IMR-90 (cell line): Measurements from ENCODE around the gene BPI. TPM values are rescaled to one million over a fixed set of nuclear protein-coding genes. Genes with fewer than 3 reads are reported as not detected.

Experiments used
- ATAC-seq: fragments of 200-7000 bp; cut with Tn5 transposase; 2 replicates; pipeline ENCODE4 v1.9.1; 2020; ENCODE audit warnings: low read depth, mild to moderate bottlenecking, moderate library complexity
- BruUV-seq: library from RNA; stranded (reverse); fragments of 400-500 nt; replicated peaks from 2 replicates; lab custom pipeline; 2021; lab: Mats Ljungman, UMichigan
- CTCF ChIA-PET: fragments of 300-600 bp; formaldehyde crosslinking; extraction: SDS; loops from one replicate; lab custom pipeline; 2021; ENCODE audit warnings: antibody characterized with exemption; lab: Yijun Ruan, JAX
- POLR2A ChIA-PET: fragments of 300-600 bp; sonication (Branson Sonifier 250); formaldehyde crosslinking; loops from one replicate; lab custom pipeline; 2022; ENCODE audit warnings: antibody characterized with exemption; ENCODE audit not compliant: unreplicated experiment; lab: Charles Lee
- DNase-seq: peaks from one replicate; pipeline ENCODE4 v3.0.0; 2013
- H2AFZ ChIP-seq: replicated peaks from 2 replicates; pipeline ENCODE3; 2013; ENCODE audit warnings: low read length, mild to moderate bottlenecking; ENCODE audit not compliant: poor library complexity
- H2AK5ac ChIP-seq: 2 replicates; pipeline ENCODE4 v1.6.1; 2013; ENCODE audit warnings: low read depth, low read length, inconsistent platforms
- H2AK9ac ChIP-seq: replicated peaks from 2 replicates; pipeline ENCODE3; 2013; ENCODE audit warnings: mild to moderate bottlenecking, low read depth, low read length, moderate library complexity; ENCODE audit not compliant: poor library complexity
- H2BK120ac ChIP-seq: 2 replicates; pipeline ENCODE4 v1.6.1; 2013; ENCODE audit warnings: low read depth, low read length, inconsistent platforms
- H2BK15ac ChIP-seq: 3 replicates; pipeline ENCODE4 v1.6.1; 2013; ENCODE audit warnings: low read depth, low read length, inconsistent platforms
- H2BK20ac ChIP-seq: 2 replicates; pipeline ENCODE4 v1.6.1; 2013; ENCODE audit warnings: low read depth, mild to moderate bottlenecking, inconsistent platforms, low read length, moderate library complexity
- H2BK5ac ChIP-seq: 2 replicates; pipeline ENCODE4 v1.6.1; 2013; ENCODE audit warnings: mild to moderate bottlenecking, low read depth, low read length, inconsistent platforms; ENCODE audit not compliant: poor library complexity, severe bottlenecking
- H3K14ac ChIP-seq: replicated peaks from 2 replicates; pipeline ENCODE4 v1.6.1; 2013; ENCODE audit warnings: low read depth, low read length, inconsistent platforms
- H3K18ac ChIP-seq: 2 replicates; pipeline ENCODE4 v1.6.1; 2013; ENCODE audit warnings: low read depth, low read length, control low read depth
- H3K23ac ChIP-seq: 2 replicates; pipeline ENCODE4 v1.6.1; 2013; ENCODE audit warnings: low read depth, low read length, inconsistent platforms
- H3K27ac ChIP-seq: 2 replicates; pipeline ENCODE4 v1.5.1; 2013; ENCODE audit warnings: mild to moderate bottlenecking, control low read depth, low read length; ENCODE audit not compliant: insufficient read depth
- H3K27me3 ChIP-seq: 2 replicates; pipeline ENCODE4 v1.6.1; 2013; ENCODE audit warnings: low read length; ENCODE audit not compliant: control insufficient read depth, insufficient read depth
- H3K36me3 ChIP-seq: 2 replicates; pipeline ENCODE4 v1.6.1; 2013; ENCODE audit warnings: low read length, mixed read lengths; ENCODE audit not compliant: control insufficient read depth, insufficient read depth
- H3K4ac ChIP-seq: 2 replicates; pipeline ENCODE4 v1.6.1; 2013; ENCODE audit warnings: low read depth, low read length, inconsistent platforms
- H3K4me1 ChIP-seq: 2 replicates; pipeline ENCODE4 v1.6.1; 2013; ENCODE audit warnings: low read length, mixed read lengths; ENCODE audit not compliant: control insufficient read depth, insufficient read depth
- H3K4me2 ChIP-seq: 2 replicates; pipeline ENCODE4 v1.6.1; 2013; ENCODE audit warnings: low read depth, mild to moderate bottlenecking, control low read depth, low read length, moderate library complexity
- H3K4me3 ChIP-seq: 2 replicates; pipeline ENCODE4 v1.5.1; 2013; ENCODE audit warnings: low read depth, mild to moderate bottlenecking, control low read depth, low read length, moderate library complexity; ENCODE audit not compliant: insufficient read depth
- H3K56ac ChIP-seq: 2 replicates; pipeline ENCODE4 v1.6.1; 2013; ENCODE audit warnings: low read length, inconsistent platforms; ENCODE audit not compliant: insufficient read depth; ENCODE audit errors: extremely low read depth
- H3K79me1 ChIP-seq, 2 experiments: 2 replicates each; pipeline ENCODE4 v1.6.1; 2013; ENCODE audit warnings: low read length in 2 of 2, inconsistent platforms in 1 of 2, low read depth in 1 of 2
- H3K9ac ChIP-seq: 2 replicates; pipeline ENCODE4 v1.6.1; 2013; ENCODE audit warnings: low read depth, low read length, control low read depth
- H3K9me1 ChIP-seq: 2 replicates; pipeline ENCODE4 v1.6.1; 2013; ENCODE audit warnings: low read length, inconsistent platforms; ENCODE audit not compliant: insufficient read depth
- H3K9me3 ChIP-seq: 2 replicates; pipeline ENCODE4 v1.6.1; 2013; ENCODE audit warnings: low read length; ENCODE audit not compliant: control insufficient read depth, insufficient read depth
- H4K20me1 ChIP-seq: 2 replicates; pipeline ENCODE4 v1.6.1; 2013; ENCODE audit warnings: low read length, inconsistent platforms; ENCODE audit not compliant: insufficient read depth
- H4K5ac ChIP-seq: 2 replicates; pipeline ENCODE4 v1.6.1; 2013; ENCODE audit warnings: mild to moderate bottlenecking, low read depth, low read length, control low read depth
- H4K8ac ChIP-seq, 2 experiments: 2 replicates each; pipeline ENCODE4 v1.6.1; 2013; ENCODE audit warnings: low read depth in 2 of 2, low read length in 2 of 2, control low read depth in 1 of 2, inconsistent platforms in 1 of 2
- H4K91ac ChIP-seq: 2 replicates; pipeline ENCODE4 v1.6.1; 2013; ENCODE audit warnings: low read depth, low read length, inconsistent platforms; ENCODE audit not compliant: insufficient read depth
- CHD1 ChIP-seq: IDR thresholded peaks from 2 replicates; pipeline ENCODE4 v1.6.1; 2012; ENCODE audit warnings: low read depth, low read length, improper control_type of control experiment
- MXI1 ChIP-seq: IDR thresholded peaks from 2 replicates; pipeline ENCODE4 v1.6.1; 2012; ENCODE audit warnings: low read depth, mild to moderate bottlenecking, low read length, moderate library complexity, borderline replicate concordance
- USF2 ChIP-seq: fragments of 150-350 bp; IDR thresholded peaks from 2 replicates; pipeline ENCODE4 v1.6.1; 2017; ENCODE audit warnings: mild to moderate bottlenecking, antibody characterized with exemption, low read length, low read depth
- WGBS, 2 experiments: methylation state at CpG; one replicate each; pipeline versions ENCODE4 v1.1.5 to v1.1.7; 2013; ENCODE audit warnings: missing lambda C conversion rate in 2 of 2; ENCODE audit not compliant: insufficient read length in 1 of 2; ENCODE audit errors: extremely low coverage in 2 of 2; 5-methylcytosine and 5-hydroxymethylcytosine counted together
- dilution Hi-C: fragments of 300-500 bp; cut with HindIII; formaldehyde crosslinking; loops from one replicate; pipeline ENCODE4 v1.14.3; 2018; ENCODE audit warnings: low sequenced_read_pairs; ENCODE audit not compliant: unreplicated experiment
- in situ Hi-C: fragments of 300-500 bp; cut with MboI; formaldehyde crosslinking; loops from 3 replicates; pipeline ENCODE4 v1.14.3; 2019; ENCODE audit warnings: low sequenced_read_pairs, inconsistent platforms, mixed read lengths
- intact Hi-C: fragments of 100-400 bp; cut with micrococcal nuclease; formaldehyde crosslinking; loops from 2 replicates; pipeline ENCODE4 v1.10.0; 2022
- polyA plus RNA-seq, 3 experiments: library from polyadenylated mRNA; depleted of rRNA; stranded (reverse); fragments of >200 nt; gene quantifications; 2 replicates each; pipeline ENCODE4 v1.2.3, GENCODE V29; 2012; ENCODE audit warnings: low replicate concordance in 1 of 3
- total RNA-seq: library from RNA; depleted of rRNA; stranded (reverse); fragments of >200 nt; gene quantifications from 2 replicates; pipeline ENCODE4 v1.2.3, GENCODE V29; 2012
- TF ChIP-seq, protein P1 (sequence below): fragments of 150-350 bp; IDR thresholded peaks from 2 replicates; pipeline ENCODE4 v1.6.1; 2016; ENCODE audit warnings: low read depth, mild to moderate bottlenecking, low read length, moderate library complexity, borderline replicate concordance

The BPI gene
- total and polyA plus RNA-seq, 2 of the 4 experiments (the other 2 are of a cell fraction): 0.05 TPM; not detected in 1

DNA sequence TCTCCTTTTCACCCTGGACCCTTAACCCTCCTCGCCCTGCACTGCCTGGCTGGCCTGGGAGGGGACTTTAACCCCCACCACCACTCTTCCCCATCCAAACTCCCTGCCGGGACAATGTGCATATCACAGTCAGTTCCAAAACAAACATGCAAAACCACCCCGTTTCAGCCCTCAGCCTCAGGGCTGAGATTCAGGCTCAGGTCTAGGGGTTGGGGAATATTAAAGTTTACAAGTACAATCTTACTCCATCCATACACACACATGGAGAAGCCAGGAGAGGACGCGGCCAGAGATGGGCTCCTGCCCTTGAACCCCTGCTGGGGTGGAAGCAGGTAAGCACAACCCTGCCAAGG is 44.0 kb upstream of the BPI start:
- dilution Hi-C loops: no loop called here

More for the DNA sequence above, 44.0 kb upstream of the BPI start:
- H3K4me2 ChIP-seq: peak overlapping the region; percentile 80
- peak overlapping the region; percentile 59 for H2AK5ac ChIP-seq
- H3K23ac ChIP-seq: peak overlapping the region; percentile 60
- peak overlapping the region; percentile 52; the same call in 1 of the 2 replicates for H3K56ac ChIP-seq
- peak overlapping the region; percentile 84 for H2BK120ac ChIP-seq
- H3K27me3 ChIP-seq: no peaks in the 10 kb centered on the region
- peak overlapping the region; percentile 79; the same call in 1 of the 2 replicates for H3K14ac ChIP-seq
- POLR2A ChIA-PET: no interaction called here
- H2BK20ac ChIP-seq: peak overlapping the region; percentile 57
- H2BK5ac ChIP-seq: peak overlapping the region; percentile 50
- H2BK15ac ChIP-seq: peak overlapping the region; percentile 80; the same call in 1 of the 3 replicates
- H3K9me1 ChIP-seq: peaks cover 15% of the 10 kb centered on the region
- peak overlapping the region; percentile 43 for H3K4me3 ChIP-seq
- H3K9me3 ChIP-seq: no peaks in the 10 kb centered on the region
- peak overlapping the region; percentile 72 for H3K9ac ChIP-seq
- intact Hi-C loops (no loop called here), in situ Hi-C loops (no loop called here)
- CTCF ChIA-PET: no interaction called here
- no peak for DNase-seq
- peaks cover 0 to 17% of the 10 kb centered on the region in 2 experiments; a peak in 3 of 4 replicates for H3K79me1 ChIP-seq
- H3K4me1 ChIP-seq: peaks cover 24% of the 10 kb centered on the region
- peak overlapping the region; percentile 50 for H3K27ac ChIP-seq
- ATAC-seq: peak; percentile 47
- H4K91ac ChIP-seq: peak overlapping the region; percentile 87
- TF ChIP-seq, protein P1, sequence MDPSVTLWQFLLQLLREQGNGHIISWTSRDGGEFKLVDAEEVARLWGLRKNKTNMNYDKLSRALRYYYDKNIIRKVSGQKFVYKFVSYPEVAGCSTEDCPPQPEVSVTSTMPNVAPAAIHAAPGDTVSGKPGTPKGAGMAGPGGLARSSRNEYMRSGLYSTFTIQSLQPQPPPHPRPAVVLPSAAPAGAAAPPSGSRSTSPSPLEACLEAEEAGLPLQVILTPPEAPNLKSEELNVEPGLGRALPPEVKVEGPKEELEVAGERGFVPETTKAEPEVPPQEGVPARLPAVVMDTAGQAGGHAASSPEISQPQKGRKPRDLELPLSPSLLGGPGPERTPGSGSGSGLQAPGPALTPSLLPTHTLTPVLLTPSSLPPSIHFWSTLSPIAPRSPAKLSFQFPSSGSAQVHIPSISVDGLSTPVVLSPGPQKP: no peak
- TF ChIP-seq USF2 (no peak), CHD1 (no peak), MXI1 (no peak)
- H3K36me3 ChIP-seq: 0 out of 2 replicates have a peak, but pooled peaks cover 2% of the 10 kb centered on the region
- H3K4ac ChIP-seq: peak overlapping the region; percentile 91
- peak overlapping the region; percentile 70 for H4K5ac ChIP-seq
- no peaks in the 10 kb centered on the region for H4K20me1 ChIP-seq
- WGBS, 2 experiments: no CpG with 5 or more reads among the region's 5 CpGs
- peak overlapping the region; percentile 33 for H3K18ac ChIP-seq
- H4K8ac ChIP-seq: peak overlapping the region; percentile 14 to 69
- BruUV-seq: no TSS peak
- H2AK9ac ChIP-seq: peak overlapping the region; percentile 77
- H2AFZ ChIP-seq: peak overlapping the region; percentile 87
